Esophagus squamous epithelium (tissue), 4 donors: ENCODE measurements around the gene GLTP.

Experiments
- POLR2A ChIP-seq, 4 donors: fragments of 450-650 bp; IDR thresholded peaks; one replicate each; pipeline ENCODE4 v1.6.1; 2017; ENCODE audit warnings: antibody characterized with exemption in 4 of 4, mild to moderate bottlenecking in 4 of 4, moderate library complexity in 3 of 4
- TF ChIP-seq, protein P1 (sequence below), 6 experiments: fragments of 450-650 bp in 4 of 6; fragments of 200-600 bp in 2 of 6; sonication (generic) in 2 of 6; IDR thresholded peaks; one replicate each; pipeline ENCODE4 v1.5.1; 2016 to 2019; ENCODE audit warnings: antibody characterized with exemption in 6 of 6, mild to moderate bottlenecking in 4 of 6, moderate library complexity in 4 of 6

DNA sequence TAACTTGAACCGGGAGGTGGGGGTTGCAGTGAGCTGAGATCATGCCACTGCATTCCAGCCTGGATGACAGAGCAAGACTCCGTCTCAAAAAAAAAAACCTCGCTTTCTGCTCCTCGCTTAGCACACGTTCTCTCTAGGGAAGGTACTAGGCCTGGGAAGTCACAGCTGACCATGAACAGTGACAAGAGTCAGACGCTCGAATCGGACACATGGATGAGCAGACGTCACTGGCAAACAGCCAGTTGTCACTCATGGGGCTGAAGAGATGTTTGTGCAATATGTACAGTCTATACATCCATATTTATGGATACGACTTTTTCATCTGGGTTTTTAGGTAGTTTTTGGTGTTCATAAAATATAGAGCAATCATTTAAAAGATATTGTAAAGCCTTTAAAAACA, 39.1 kb upstream of the GLTP start:
- TF ChIP-seq, protein P1, sequence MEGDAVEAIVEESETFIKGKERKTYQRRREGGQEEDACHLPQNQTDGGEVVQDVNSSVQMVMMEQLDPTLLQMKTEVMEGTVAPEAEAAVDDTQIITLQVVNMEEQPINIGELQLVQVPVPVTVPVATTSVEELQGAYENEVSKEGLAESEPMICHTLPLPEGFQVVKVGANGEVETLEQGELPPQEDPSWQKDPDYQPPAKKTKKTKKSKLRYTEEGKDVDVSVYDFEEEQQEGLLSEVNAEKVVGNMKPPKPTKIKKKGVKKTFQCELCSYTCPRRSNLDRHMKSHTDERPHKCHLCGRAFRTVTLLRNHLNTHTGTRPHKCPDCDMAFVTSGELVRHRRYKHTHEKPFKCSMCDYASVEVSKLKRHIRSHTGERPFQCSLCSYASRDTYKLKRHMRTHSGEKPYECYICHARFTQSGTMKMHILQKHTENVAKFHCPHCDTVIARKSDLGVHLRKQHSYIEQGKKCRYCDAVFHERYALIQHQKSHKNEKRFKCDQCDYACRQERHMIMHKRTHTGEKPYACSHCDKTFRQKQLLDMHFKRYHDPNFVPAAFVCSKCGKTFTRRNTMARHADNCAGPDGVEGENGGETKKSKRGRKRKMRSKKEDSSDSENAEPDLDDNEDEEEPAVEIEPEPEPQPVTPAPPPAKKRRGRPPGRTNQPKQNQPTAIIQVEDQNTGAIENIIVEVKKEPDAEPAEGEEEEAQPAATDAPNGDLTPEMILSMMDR (IDR thresholded peaks at IDR 0.05) = no peak
- TF ChIP-seq POLR2A (IDR thresholded peaks at IDR 0.05) = no peak
